Stimulated activated CD8-positive, alpha-beta memory T cell treated with anti-CD3 and anti-CD28 coated beads, Interleukin-2, amount 100 ng/mL, for 1 hour (primary cell): Measurements from ENCODE around the gene TUBG2.

Source experiments
- DNase-seq, 2 donors: peaks; one replicate each; pipeline ENCODE4 v3.0.0-alpha.2; 2020; ENCODE audit warnings: low read depth in 2 of 2

TUBG2 gene

DNA sequence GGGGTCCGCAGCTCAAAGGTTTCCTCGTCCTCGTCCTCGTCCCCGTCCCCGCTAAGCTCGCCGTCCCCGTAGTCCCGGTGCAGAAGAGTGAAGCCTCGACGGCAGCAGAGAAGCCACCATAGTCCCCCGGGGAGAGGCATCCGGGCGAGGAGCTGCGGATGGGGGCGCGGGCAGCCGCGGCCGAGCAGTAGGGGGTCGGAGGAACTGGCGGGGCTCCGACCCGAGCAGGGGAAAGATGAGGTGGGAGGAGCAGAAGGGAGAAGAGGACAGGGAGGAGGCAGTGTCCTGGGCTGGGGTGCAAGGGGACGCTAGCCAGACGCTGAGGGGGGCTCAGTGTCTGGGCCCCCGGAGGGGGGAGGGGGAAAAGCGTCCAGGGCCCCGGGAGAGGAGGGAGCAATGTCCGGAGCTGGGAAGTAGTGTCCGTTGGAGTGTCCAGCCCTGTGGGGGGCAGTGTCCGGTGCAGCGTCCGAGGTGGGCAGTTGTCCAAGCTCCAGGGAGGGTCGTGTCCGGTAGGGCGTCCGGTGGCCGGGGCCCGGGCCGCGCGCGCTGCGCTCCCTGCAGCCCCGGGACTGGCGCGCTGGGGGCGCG, 17.4 kb downstream of the TUBG2 start, which contains the start of gene PLEKHH3:
Gene PLEKHH3 (minus strand): TSS at position 571 of the 588 bp plus-strand sequence. CDS start 431 bp downstream, at position 140.
- no peak for DNase-seq

DNA sequence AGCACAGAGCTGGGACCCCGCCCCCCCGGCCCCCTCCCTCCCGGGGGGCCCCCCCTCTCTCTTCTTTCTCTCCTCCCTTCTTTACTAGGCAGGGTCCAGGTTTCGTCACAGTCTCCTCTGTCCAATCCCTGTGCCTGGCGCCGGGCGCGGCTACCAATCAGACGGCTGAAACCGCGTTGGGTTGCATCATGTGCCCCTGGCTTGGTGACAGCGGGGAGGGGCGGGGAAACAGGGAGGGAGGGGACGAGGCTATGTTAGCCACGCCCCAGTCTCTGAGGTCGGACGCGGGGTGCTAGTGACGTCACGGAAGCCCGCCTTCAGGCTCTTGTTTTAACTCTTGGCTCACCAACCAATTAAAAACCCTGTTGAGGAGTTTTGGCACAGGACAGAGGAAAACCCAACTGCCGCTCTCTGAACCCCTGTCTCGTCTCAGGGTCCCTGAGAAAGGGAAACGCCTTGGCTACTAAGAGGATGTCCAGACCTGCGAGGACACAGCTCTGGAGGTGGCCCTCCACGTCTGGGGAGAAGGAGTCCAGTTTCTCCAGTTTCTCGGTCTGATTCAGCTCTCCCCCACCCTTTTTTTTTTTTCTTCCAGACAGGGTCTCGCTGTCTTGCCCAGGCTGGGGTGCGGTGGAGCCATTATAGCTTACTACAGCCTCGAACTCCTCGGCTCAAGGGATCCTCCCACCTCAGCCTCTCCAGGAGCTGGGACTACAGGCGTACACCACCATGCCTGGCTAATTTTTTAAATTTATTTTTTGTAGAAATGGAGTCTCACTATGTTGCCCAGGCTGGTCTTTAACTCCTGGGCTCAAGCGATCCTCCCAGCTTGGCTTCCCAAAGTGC, 18.2 kb downstream of the TUBG2 start:
- peak; percentile 90 to 96 for DNase-seq

DNA sequence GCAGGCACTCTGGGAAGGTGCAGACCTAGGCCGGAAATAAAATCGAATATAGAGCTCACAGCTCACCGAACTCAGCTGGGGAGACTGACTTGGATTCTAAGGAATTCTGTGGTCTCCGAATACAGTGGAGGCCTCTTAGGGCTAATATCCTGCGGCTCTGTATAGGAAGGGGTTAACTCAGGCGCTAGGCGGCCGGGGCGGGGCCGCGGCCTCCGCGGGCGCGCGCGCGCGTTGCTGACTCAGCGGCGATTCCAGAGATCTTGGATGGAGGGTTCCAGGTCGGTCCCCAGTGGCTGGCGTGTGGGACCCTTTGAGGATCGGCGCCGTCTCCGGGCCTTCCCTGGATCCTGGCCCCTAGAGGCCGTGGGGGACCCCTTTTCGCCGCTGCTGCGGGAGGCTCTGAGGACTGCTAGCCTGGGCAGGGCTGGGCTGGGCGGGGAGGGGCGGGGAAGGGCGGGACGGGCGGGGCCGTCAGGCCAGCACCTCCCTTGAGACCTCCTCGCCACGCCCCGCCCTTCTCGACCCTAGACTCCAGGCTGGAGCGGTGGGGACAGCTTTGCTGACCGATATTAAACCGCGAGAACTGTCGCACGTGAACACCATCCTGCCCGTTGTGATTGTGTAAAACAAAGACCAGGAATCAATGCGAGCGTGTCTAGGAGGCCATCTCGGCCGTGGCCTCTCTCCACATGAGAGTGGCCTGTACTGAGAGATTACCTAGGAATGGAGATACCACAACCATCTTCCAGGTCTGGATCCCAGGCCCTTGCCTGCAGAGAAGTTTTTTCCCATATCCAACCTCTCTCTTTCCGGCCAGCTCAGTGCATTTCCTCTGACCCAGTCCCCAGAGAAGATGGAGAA, 19.1 kb downstream of the TUBG2 start:
- peak; percentile 47 to 55 for DNase-seq

DNA sequence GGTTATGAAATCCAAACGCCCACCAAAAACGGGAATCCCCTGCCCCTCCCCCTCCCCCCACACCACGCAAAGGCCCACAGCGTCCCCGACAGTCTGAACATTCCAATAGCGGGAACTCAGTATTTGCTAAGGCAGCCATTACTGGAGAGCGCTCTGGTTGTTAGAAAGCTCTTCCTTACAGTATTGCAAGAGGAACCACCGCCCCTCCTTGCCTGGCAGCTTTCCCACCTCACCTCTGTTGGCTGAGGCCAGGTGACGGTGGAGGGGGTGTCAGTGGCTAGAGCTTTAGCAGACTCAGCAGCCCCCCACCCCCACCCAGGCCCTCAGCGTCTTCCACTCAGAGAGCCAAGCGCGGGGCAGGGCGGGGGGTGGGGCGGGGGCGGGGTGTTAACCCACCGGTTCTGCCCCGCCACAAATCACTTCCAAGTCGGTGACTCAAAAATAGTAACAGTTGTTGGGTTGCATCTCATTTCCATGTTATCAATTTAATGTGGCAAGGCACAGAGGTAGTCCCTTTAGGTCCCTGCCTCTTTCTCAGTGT, 19.9 kb downstream of the TUBG2 start:
- no peak for DNase-seq

DNA sequence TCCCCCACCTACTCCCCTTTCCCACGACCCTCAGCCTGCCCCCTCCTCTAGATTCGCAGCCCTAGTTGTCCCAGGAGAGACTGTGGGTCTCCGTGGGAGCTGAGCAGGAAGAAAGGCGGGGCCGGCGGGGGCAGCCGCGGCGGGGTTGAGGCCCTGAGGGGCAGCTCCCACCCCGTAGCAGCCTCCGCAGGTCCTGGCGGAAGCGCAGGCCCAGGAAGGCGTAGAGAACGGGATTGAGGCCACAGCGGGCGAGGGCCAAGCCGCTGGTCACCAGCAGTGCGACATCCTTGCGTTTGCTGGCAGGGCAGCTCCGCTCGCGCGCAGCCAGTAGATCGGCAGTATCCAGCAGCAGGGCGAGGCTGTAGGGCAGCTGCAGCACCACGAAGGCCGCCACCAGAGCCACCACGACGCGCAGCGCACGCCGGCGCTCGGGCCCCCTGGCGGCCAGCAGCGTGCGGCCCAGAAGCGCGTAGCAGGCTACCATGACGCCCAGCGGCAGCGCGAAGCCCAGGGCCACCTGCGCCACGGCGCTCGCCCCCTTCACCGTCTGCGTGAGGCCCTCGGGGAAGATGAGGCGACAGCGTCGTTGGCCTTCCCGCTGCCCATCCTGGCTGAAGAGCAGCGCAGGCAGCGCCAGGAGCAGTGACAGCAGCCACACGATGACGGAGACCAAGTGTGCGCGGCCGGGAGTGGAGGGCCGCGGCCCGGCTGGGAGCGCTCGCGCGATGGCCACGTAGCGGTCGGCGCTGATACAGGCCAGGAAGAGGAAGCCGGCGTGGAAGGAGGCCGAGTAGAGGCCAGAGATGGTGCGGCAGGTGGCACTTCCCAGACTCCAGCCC, 20.6 kb downstream of the TUBG2 start:
- peak; percentile 41 to 61 for DNase-seq

DNA sequence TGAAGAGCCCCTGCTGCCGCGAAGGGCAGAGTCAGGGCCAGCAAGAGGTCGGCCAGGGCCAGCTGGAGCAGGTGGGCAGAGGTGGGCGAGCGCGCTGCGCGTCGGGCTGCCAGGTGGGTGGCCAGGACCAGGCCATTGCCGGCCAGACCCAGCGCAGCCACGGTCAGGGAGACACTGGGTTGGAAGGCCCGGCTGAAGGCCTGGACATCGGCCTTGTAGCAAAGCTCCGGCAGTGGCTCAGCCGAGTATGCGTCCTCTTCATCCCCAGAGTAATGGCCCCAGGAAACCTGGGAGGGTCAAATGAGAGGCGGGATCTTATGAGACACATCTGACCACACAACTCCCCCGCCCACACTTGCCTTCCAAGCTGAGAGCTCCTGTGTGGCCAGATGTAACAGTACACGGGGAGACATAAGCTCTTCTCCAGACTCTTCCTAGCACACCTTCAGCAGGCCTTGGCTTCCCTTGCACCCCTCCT, 21.3 kb downstream of the TUBG2 start:
- DNase-seq, result no peak

DNA sequence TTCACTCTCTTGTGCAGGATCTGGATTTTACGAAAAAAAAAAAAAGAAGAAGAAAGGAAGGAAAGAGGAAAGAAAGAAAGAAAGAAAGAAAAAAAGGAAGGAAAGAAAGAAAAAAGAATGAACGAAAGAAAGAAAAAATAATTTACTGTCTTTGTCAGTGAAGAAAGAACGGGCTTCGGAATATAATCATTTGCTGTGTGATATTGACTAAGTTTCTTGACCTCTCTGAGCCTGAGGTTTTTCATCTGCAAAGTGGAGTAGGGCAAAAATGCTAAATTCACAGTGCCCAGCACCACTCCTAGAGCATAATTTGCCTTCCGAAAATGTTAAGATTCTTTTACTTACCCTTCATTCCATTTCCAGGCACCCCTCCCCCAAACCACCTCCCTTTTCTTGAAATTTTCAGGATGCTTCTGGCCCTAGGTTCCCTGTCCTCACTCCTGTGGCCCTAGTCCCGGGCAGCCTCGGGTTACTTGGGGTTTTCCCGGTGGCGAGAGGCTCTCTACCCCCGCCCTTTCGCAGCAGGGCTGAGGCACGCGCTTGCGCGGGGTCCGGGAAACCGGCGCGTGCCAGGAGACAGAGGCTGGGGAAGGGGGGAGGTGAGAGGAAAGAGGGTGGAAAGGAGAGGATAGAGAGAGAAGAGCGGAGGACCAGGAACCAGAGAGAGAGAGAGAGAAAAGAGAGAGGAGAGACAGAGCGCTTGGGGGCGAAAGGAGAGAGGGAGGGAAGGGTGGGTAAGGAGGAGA, 23.1 kb downstream of the TUBG2 start, which contains the start of gene CNTNAP1:
Gene CNTNAP1 (plus strand): TSS at position 556 of the 746 bp plus-strand sequence. CDS start 299 bp downstream, outside the sequence.
- no peak for DNase-seq

DNA sequence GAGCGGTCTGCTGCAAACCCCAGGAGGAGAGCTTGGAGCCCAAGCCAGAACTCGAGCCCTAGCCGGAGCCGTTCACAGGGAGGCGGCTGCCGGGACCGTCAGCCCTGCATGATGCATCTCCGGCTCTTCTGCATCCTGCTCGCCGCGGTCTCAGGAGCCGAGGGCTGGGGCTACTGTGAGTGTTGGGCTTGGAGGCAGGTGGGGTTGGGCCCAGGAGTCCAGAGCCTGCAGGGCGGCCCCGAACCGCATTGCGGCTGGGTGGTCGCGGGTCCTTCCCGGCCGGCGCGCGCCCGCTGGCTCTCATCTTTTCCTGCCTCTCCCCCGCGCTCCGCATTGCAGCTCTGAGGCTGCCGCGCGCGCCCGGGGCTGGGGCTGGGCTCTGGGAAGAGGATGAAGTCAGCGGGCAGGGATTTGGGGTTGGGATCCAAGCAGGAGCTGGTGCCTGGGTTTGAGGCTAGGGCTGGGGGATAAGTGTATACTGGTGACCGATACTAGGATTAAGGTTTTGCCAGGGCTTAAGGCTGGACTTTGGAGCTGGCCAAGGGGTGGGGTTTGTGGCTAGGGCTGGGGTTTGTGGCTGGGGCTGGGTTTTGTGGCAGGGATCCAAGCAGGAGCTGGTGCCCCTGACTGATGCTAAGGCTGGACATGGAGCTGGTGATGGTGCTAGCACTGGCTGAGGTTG, 23.8 kb downstream of the TUBG2 start:
- DNase-seq, result no peak

DNA sequence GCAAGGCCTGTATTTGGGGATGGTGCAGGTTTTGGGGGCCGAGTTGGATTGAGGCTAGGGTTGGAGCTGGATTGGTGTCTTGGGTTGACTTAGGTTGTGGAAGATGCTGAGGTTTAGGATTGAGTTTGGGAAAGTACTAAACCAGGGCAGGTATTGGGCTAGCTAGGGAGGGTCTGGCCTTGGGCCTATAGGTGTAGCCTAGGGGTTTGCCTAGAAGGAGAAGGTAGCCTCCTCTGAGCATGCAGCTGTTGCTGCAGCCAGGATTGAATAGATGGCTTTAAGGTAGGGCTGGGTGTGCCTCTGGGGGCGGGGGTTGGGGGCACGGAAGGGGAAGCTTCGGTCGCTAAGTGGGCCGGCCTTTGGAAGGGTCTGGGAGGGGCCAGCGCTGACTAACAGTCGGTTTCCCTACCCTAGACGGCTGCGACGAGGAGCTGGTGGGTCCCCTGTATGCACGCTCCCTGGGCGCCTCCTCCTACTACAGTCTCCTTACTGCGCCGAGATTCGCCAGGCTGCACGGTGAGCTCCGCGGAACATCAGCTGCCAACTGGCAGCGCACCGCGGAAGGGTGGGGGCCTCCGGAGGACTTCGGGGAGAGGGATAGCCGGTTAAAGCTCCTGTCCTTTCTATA, 24.4 kb downstream of the TUBG2 start:
- no peak for DNase-seq

DNA sequence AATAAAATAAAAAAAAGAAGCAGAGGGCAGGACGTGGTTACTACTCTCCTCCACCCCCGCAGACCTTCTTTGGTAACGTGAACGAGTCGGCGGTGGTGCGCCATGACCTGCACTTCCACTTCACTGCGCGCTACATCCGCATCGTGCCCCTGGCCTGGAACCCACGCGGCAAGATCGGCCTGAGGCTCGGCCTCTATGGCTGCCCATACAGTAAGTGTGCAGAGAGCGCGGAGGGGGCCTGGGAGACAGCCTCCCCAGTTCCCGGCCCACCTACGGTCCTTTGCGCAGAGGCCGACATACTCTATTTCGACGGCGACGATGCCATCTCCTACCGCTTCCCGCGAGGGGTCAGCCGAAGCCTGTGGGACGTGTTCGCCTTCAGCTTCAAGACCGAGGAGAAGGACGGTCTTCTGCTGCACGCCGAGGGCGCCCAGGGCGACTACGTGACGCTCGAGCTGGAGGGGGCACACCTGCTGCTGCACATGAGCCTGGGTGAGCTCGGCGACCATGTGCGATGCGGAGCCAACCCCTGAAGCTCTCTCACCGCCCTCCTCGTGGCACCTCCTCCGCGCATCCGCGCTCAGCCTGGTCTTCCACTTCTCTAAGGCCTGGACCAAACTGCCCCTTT, 26.0 kb downstream of the TUBG2 start:
- no peak for DNase-seq

DNA sequence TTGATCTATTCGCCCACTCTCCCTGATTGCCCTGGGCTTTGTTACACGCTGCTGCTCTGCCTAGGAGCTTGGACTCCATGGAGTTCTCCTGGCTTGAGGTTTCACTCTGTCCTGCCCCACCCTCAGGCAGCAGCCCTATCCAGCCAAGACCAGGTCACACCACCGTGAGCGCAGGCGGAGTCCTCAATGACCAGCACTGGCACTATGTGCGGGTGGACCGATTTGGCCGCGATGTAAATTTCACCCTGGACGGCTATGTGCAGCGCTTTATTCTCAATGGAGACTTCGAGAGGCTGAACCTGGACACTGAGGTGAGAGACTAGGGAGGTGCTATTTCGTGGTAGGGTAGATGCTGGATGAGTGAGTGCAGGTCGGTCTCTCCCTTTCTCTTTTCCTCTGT, 26.7 kb downstream of the TUBG2 start:
- DNase-seq, result no peak

DNA sequence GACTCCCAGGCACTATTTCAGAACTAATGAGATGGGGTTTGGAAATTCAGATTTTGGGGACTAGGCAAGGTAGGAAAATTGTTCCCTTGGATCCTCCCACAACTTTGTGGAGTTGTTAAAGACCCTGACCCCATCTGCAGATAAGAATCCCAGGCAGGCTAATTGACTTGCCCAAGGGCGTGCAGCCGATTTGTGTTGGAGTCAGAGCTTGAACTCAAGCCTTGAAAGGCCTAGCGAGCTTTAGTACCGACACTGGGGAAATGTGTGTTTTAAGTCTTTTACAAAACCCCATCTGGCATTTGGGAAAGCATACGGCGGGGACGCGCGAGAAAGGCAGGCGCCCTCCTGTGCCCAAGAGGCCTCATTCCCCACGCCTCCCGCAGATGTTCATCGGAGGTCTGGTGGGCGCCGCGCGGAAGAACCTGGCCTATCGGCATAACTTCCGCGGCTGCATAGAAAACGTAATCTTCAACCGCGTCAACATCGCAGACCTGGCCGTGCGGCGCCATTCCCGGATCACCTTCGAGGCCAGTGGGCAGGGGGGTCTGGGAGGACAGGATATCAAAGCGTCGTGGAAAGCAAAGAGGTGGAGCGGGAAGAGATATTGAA, 27.5 kb downstream of the TUBG2 start:
- no peak for DNase-seq

DNA sequence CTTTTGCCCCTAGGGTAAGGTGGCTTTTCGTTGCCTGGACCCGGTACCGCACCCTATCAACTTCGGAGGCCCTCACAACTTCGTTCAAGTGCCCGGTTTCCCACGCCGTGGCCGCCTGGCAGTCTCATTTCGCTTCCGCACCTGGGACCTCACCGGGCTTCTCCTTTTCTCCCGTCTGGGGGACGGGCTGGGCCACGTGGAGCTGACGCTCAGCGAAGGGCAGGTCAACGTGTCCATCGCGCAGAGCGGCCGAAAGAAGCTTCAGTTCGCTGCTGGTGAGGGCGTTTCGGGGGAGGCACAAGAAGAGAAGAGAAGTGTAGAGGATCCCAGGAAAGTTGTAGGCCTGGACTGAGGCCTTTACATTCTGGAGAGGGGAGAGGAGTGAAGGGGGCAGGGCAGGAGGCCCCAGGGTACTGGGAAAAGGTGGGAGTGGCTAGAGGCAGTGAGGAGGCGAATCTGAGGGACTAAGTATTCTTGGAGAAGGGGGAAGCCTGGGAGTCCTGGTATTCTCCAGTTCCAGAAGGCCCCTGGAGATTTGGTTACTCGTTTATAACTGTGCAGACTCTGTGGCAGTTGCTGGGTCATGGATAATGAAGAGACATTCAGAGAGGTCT, 28.7 kb downstream of the TUBG2 start:
- no peak for DNase-seq

DNA sequence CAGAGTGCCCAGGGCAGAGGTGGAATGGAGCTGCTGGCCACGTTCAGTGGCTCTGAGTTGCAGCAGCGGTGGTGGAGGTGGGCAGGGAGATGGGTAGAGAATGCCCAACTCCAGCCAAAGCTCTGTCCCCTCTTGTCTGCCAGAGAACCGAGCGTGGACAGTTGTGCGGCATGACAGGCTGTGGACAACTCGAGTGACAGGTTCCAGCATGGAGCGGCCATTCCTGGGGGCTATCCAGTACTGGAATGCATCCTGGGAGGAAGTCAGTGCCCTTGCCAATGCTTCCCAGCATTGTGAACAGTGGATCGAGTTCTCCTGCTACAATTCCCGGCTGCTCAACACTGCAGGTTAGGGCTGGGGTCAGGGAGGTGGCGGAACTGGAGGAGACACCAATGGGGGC, 31.5 kb downstream of the TUBG2 start:
- no peak for DNase-seq

DNA sequence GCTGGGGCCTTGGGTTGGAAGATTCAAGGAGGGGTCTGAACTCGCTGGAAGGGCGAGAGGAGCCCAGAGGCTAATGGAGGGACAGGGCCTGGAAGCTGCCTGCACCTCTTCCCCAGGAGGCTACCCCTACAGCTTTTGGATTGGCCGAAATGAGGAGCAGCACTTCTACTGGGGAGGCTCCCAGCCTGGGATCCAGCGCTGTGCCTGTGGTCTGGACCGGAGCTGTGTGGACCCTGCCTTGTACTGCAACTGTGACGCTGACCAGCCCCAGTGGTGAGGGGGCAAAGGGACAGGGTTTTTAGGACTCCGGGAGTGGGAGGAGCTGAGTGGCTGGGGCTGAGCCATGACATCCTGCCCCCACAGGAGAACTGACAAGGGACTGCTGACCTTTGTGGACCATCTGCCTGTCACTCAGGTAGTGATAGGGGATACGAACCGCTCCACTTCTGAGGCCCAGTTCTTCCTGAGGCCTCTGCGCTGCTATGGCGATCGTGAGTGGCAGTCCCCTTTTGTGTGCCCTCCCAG, 32.0 kb downstream of the TUBG2 start:
- DNase-seq, result no peak

DNA sequence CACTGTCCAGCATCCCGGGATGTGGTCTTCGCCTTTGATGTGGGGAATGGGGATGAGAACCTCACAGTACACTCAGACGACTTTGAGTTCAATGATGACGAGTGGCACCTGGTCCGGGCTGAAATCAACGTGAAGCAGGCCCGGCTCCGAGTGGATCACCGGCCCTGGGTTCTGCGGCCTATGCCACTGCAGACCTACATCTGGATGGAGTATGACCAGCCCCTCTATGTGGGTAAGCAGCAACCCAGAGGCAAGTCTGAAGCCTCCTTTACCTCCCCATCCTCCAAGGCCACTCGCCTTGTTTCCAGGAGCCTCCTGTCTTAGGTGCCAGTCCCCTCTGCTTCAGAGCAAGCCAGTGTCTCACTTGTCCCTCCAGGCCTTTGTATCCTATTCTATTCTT, 33.4 kb downstream of the TUBG2 start:
- no peak for DNase-seq

DNA sequence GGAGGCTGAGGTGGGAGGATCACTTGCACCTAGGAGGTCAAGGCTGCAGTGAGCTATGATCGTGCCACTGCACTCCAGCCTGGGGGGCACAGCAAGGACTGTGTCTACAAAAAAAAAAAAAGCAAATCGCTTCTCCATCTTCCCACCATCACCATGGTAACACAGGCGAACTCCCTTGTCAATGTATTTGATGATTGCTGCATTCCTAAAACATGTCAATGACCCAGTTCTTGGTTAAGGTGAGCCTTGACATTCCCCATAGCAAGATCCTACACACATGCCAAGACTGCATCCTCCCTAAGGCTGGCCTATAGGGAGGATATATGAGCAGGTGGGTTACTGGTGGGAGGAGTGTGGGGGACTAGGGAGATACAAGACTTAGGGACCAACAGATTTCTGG, 35.4 kb downstream of the TUBG2 start:
- no peak for DNase-seq

DNA sequence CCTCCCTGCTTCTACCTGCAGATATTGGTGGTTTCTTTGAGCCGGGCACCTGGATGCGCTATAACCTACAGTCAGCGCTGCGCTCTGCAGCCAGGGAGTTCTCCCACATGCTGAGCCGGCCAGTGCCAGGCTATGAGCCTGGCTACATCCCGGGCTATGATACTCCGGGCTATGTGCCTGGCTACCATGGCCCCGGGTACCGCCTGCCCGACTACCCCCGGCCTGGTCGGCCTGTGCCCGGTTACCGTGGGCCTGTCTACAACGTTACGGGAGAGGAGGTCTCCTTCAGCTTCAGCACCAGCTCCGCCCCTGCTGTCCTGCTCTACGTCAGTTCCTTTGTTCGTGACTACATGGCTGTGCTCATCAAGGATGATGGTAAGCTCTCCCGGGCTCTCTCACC, 36.4 kb downstream of the TUBG2 start:
- DNase-seq, result no peak
